HG03575 (cell line): ENCODE data around the gene NACAD.
"Not testable (repeated sequence)": the region's sequence is repeated elsewhere in the genome, so short reads cannot be mapped to it uniquely, and the experiment has no call there.

Experiments
- ATAC-seq: cut with Tn5 transposase; IDR thresholded peaks from one replicate; pipeline ENCODE4 v1.9.1; 2021; ENCODE audit not compliant: unreplicated experiment, insufficient number of reproducible peaks, low FRiP score; ENCODE audit errors: extremely low read depth

NACAD gene

DNA sequence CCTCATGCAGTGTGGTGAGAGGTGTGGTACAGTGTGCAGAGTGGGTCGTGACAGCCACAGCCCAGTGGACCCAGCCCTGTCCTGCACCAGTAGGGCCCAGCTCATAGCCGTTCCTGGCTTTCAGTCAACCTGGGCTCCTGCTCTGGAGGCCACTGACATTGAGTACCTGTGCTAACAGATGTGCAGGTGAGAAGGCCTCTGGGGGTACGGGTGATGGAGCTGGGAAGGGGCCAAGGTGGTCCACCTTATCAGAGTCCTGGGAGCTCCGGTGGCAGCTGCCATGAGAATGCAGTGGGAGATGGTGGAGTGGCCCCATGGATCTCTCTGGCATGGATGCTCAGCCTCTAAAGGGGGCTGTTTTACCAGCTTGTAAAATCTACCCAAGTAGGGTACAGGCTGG, 28.8 kb upstream of the NACAD start:
- ATAC-seq = no peak

DNA sequence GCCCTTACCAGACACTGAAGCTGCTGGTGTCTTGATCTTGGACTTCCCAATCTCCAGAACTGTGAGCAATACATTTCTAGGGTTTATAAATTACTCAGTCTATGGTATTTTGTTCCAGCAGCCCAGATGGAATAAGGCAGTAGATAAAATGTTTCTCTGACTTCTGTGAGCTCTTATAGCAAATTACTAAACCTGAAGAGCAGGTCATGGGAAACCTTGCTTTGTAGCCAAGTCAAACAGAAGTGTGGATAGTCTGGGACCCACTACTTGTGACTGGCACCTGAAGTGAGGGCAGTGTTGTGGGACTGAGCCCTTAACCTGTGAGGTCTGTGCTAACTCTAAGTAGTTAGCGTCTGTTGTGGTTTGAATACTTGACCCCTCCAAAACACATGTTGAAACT, 27.3 kb upstream of the NACAD start:
- ATAC-seq = no peak

DNA sequence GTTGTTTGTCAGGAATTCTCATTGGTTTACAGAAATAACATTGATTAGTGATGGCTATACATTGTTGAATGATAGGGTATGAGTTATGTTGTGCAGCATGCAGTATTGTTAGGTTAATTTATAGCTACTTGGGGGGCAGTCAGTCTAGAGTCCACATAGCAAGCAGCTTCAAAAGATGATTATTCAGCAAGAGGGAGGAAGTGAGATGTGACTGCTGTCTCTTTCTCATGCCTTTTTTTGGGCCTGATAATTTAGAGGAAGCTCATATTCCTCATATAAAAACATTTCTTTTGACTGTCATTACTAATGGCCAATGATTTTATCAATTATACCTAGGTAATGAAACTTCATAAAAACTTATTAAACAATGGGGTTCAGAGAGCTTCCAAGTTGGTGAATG, 26.2 kb upstream of the NACAD start:
- ATAC-seq = no peak

DNA sequence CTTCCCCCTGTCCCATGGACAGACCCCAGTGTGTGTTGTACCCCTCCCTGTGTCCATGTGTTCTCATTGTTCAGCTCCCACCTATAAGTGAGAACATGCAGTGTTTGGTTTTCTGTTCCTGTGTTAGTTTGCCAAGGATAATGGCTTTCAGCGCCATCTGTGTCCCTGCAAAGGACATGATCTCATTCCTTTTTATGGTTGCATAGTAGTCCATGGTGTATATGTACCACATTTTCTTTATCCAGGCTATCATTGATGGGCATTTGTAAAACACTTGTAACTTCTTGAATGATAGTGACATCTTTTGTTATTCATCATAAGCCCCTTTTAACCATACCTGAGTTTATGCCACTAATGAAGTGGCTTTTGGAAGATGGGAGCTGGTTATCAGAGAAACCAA, 25.5 kb upstream of the NACAD start:
- not testable (repeated sequence) for ATAC-seq

DNA sequence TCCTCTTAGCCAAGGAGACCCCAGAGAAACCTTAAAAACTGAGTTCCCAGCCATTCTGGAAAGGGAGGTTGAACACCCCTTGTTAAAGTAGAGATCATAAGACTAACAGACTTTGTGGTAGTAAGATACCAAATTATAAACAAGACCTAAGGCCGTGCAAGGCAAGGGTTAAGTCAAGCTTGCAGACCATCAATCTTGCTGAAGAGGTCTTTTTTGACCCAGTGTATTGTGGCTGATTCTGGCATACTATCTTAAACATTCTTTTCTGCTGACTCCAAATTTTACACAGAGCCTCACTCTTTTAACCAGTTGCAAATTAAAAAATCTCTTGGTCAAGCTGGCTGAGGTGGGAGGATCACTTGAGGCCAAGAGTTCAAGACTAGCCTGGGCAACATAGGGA, 23.9 kb upstream of the NACAD start:
- ATAC-seq = no peak

DNA sequence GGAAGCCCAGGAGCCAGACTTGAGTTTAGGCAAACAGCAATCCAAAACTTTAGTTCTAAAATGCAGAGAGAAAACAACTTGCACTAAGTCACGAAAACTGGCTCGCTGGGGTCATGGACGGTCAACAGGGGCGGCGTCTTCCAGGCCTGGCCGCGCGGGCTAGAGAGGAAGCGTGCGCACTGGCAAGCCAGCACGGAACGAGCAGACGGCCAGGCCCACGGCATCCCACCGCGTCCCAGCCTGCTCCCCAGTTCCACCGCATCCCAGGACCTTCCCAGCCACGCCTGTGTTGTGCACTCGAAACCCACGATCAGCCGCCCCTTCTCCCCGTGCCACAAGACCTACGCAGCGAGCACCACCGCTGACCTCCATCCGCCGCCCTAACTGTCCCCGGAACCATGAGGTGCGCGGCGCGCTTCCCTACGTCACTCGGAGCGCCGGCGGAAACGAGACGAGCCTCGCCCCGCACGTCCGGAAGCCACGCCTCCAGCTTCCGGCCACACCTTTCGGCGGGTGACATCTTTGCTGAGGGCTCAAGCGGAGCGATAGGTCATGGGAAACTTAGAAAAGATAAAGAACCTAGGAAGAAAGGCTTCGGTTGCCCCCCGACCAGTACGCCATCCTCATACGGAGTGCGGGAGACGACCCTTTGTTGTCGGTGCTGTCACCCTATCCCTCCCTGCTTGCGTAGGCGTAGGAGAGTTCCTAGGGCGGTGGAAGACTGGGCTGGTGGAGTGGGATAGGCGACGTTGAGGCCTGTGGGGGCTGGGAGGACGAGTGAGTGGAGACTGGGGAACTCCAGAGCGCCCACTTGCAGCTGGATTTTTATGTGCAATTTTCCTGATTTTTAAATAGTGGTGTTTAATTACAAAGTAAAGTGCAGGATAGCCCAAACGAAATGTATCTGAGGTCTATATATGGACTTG, 22.8 kb upstream of the NACAD start, which contains the start of gene TBRG4:
Gene TBRG4 (minus strand): TSS at position 400 of the 926 bp plus-strand sequence. CDS start 2,460 bp downstream, outside the sequence.
- peak; percentile 59 for ATAC-seq

DNA sequence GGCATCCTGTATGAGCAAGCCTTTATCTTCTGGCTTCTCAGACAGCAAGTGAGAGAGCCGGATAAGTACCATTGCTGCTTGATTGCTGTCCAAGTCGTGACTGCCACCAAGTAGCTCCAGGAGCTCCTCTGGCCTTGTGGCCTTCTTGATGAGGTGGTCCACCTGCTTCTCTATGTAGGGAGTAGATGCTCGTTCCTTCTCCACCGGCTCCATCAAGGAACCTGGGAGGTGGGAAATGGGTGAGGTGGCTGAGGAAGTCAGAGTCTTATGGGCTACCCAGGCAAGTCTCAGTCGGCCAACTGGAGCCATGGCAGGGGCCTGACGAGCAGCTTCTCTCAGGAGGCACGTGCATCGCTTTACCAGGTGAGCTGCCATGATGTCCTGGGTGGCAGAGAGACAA, 20.1 kb upstream of the NACAD start:
- ATAC-seq = no peak

DNA sequence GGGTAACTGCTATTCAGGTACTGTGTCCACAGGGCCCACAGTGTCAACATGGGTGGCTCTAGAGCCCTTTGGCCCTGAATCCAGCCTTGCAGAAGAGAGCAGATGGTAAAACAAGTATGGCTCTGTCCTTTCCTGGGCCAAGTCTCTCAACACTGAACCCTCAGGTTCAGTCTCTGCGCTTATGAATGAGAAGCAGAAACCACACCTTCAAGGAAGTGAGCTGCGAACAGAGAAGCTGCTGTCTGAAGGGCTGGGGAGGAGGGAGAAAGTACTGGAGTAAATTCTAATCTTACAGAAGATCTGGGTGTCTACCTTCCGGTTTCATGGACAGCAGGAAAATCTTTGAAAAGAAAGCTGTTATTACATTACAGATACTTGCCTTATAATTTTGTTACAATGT, 18.6 kb upstream of the NACAD start:
- no peak for ATAC-seq

DNA sequence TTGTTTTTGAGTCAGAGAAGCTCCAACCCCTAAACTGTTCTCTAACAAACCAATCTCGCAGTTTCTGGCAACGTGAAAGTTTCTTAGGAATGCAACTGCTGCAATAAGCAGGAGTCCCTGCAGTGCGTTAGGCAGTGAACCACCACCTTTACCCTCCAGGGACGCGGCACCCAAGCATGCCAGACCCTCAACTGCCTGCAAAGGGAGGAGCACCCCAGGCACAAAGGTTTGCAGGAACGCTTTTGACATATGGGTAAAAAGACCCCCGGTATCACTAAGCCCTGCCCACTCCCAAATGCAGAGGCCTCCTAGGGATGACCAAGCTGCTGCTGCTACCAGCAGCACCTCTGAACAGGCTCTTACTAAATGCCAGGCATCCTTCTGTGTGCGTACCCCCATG, 18.1 kb upstream of the NACAD start:
- no peak for ATAC-seq

DNA sequence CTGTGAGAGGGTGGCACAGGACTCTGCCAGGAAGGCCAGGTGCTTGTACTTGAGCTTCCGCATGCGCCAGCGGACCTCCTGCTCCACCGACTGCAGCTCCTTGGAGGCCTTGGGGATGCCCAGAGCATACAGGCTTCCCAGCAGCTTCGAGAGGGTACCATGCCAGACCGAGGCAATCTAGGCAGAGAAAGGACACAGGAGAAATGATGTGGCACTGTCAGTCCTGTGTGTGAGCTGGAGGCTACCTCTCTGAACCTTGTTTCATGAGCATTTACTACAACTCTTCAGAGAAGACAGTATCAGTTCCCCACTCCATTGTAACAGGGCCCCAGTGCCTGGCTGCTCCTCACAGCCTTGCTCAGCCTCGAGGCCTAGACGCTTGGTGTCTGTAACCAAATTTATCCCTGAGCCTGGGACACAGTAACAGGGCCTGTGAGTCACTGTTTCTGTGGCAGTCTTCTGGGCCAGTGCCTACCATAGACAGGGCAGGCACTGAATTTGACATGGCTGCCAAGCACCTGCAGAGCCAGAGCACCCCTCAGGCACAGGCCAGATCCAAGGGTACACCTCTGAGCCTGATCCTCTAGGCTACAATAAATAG, 16.9 kb upstream of the NACAD start:
- ATAC-seq = no peak

DNA sequence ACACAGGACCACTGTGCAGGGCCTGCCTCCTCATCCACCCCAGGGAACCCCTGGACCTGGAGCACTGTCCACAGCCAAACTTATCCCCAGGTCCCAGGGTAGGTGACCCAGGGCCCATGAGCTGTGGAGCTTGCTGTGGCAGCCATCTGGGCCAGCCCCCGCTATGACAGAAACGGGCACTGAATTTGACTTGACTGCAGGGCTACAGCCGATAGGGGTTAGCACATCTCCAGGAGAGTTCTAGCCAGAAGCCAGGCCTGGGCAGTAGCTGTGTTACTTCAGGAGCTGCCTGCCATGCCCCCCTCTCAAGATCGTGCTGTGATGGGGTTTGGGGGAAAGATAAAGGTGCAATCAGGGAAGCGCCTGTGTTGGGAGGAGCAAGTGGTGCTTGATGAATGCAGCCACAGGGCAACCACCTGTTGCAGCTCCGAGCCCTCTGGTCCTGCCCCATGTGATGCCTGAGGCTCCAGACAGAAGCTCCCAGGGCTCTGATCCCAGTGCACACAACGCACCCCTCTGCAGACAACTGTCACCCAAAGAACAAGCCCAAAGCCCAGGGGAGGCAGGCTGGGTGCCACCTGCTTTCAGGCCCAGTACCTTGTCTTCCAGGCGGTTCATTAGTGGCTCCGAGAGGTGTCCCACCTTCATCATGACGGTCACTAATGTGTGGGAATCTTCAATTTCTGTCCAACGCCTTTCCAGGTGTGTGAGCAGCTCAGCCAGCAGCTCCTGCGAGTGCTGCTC, 16.2 kb upstream of the NACAD start:
- no peak for ATAC-seq

DNA sequence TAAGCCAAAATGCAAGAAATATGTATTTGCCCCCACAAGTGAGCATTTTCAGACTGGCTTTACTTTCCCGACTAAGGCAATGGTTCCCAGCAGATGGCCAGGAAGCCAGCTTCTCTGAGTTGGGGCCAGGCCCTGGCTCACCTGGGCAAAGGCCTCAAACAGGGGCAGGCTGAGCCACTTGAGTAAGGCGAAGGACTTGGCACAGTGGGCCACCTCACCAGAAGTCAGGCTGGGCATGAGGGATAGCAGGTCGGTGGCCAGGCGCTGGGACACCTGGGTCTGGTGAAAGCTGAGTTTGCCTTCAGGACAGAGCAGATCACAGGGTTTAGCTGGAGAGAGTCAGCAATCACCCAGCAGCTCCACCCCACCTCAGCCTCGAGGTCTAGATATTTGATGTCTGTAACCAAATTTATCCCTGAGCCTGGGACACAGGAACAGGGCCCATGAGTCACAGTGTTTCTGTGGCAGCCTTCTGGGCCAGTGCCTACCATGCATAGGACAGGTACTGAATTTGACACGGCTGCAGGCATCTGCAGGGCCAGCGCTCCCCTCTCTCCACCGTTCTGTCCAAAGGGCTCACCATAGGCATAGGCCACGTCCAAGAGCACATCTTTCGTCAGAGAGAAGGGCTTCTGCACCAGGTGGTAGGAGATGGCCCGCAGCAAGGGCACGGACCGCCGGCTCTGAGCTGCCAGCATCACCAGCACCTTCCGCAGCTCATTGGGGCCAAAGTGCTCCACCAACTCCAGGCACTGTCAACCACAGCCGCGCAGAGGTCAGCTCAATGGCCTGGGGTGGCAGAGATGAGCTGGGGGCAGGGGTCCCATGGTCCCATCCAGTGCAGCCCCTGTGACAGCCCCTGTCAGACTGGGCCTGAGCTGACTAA, 15.4 kb upstream of the NACAD start:
- ATAC-seq = no peak

DNA sequence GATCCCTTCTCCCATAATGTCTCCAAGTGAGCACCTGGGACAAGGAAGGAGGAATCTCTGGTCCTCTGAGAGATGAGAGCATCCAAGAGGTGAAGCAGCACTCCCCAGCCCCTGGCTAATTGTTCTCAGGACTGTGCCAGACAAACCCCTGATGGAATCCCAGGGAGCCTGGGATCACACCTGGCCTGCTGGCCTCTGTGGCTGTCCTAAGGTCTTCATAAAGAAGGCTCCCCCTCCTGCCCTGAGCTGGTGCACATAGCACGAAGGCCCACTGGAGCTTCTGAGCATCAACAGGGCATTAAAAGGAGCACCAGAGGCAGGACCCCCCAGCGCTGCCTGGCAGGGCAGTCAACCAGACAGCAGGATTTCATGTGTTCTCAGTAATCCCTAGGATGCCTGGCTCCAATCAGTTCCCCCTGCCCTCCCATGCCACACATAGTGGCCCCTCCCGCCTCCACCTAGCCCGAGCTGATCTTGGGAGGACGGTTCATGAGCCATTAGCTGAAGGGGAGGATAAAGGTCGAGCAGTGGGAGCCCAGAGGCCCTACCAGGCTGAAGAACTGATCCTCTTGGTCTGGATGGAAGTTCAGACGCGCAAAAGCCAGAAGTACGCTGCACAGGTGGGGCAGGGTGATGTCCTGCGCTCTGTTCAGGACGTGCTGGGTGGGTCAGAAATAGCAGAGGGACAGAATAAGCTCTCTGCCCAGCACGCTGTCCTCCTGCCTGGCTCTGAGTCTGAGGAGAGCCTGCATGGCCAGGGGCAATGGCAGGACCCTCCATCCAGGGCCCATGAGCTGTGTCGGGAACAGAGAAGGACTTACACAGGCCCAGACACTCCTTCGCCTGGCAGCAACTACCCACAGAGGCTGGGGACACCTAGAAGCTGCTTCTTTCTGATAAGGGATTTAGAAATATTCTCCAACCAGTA, 14.3 kb upstream of the NACAD start:
- no peak for ATAC-seq

DNA sequence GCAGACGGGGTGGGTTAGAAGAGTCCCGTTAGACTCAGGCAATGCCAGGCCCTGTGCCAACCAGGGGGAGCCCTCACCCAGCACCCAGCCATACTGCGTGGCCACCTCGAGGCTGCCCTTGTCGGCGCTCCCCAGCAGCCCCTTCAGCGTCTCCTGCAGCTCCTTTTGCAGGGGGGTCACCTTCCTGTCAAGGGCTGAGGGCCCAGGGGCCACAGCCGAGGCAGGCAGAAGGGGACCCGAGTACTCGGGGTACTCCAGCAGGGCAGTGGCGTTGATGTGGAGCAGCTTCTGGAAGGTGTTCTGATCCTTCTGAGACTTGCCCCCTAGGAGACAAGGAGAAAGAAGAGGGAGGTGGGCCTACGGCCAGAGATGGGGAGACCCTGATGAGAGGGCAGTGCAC, 13.0 kb upstream of the NACAD start:
- ATAC-seq = no peak

DNA sequence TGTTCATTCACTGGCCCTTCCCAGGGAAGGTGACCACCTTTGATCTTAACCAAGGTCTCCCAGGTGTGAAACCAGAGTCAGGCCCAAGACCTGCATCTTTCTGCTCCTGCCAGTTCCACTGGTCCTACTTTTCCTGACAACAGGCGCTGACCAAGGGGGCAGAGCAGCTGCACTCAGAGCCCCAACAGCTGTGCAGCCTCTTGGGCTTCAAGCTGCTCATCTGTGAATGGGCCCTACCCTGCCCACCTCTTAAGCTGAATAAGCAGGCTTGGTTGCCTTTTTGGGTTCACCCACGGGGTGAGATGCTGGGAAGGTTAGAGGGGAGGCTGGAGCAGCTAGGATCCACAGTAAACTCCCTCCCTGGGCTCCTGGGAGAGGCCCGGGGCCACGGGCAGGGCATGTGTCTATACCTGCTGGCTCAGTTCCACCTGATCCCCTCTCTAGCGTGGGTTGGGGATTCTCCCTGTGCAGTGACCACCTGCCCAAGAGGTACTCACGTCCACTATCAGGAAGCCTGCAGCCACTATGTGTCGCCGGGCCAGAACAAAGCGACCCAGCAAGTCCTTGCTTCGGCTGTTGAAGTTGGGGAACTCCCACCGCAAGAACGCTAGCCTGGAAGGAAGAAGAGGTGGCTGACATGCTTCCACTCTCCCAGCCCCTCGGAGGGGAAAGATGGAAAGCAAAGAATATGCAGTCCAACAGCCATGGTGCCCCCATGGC, 12.2 kb upstream of the NACAD start:
- ATAC-seq = no peak

DNA sequence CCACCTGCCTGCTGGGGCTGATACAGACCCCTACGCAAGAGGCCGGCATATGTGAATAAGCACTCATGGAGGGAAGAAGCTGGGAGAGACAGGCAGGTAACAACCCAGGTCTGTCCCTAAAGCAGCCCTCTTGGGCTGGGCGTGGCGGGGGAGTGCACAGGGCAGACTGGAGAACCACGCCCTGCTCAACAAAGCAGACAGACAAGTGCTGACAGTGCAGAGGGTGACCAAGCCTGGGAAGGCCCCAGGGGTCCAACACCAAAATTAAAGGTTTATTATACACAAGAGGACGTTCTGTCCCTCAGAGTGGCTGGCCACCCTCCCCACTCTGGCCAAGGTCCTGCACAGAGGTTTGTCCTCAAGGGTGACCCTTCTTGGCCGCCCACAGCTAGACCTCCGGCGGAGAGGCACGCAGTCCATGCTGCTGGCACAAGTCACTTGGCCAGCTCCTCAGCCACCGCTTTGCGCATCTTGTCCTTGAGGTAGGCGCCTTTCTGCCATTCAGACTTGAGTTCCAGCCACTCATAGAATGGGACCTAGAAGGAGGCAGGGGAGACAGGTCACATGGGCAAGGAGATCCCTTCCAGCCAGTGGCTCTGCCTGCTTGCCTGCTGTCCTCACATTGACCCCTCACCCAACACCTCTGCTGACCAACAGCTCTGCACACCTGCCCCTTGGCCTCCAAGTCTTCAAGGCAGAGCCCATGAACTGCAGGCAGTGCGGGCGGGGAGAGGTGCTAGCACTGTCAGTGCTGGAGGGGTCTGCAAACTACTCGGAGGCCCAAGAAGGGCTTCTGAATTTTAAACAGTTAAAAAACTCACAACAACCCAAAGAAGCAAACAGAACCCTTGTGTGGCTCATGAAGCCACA, 11.4 kb upstream of the NACAD start:
- ATAC-seq = no peak
